ENCODE results near the gene SOX21. TPM values are rescaled to one million over a fixed set of nuclear protein-coding genes. Genes with fewer than 3 reads are reported as not detected.

Gene SOX21
- total RNA-seq, 4 donors from 2014 or later = not detected

- Histone ChIP-seq H3K27ac (no peak overlapping the region), H3K36me3 (no peaks in the 10 kb centered on the region), H3K27me3 (peaks cover 0 to 34% of the 10 kb centered on the region in 2 donors), H3K4me1 (no peaks in the 10 kb centered on the region), H3K9me3 (no peaks in the 10 kb centered on the region), H3K4me3 (no peak overlapping the region)
- WGBS, 2 donors = 86 to 94% methylated on average over 1 of the region's 1 CpG
- TF ChIP-seq EP300 (IDR thresholded peaks at IDR 0.05) = no peak
- no peak for TF ChIP-seq CTCF (IDR thresholded peaks at IDR 0.05)
- TF ChIP-seq POLR2A (IDR thresholded peaks at IDR 0.05) = no peak
- DNase-seq (ENCODE audit: low spot score in 2 of 2) = no peak
Measured at GRCh38 chr13:94696171-94696570, 16.2 kb downstream of the SOX21 start.

- Histone ChIP-seq H3K4me1 (no peaks in the 10 kb centered on the region), H3K27me3 (no peaks in the 10 kb centered on the region), H3K27ac (no peak overlapping the region), H3K4me3 (no peak overlapping the region), H3K9me3 (no peaks in the 10 kb centered on the region), H3K36me3 (no peaks in the 10 kb centered on the region)
- no peak for DNase-seq (ENCODE audit: low spot score in 2 of 2)
- TF ChIP-seq EP300 (IDR thresholded peaks at IDR 0.05) (no peak), POLR2A (IDR thresholded peaks at IDR 0.05) (no peak), CTCF (IDR thresholded peaks at IDR 0.05) (no peak)
- WGBS, 2 donors = 82 to 83% methylated on average over 4 of the region's 4 CpGs
Measured at GRCh38 chr13:94692030-94692429, 20.3 kb downstream of the SOX21 start.

- no peak for DNase-seq (ENCODE audit: low spot score in 2 of 2)
- peaks cover 0 to 5% of the 10 kb centered on the region in 2 donors for H3K27me3 ChIP-seq
- no peak for TF ChIP-seq POLR2A (IDR thresholded peaks at IDR 0.05)
- TF ChIP-seq EP300 (IDR thresholded peaks at IDR 0.05) = no peak
- TF ChIP-seq CTCF (IDR thresholded peaks at IDR 0.05) = no peak
- no peaks in the 10 kb centered on the region for H3K4me1 ChIP-seq
- no peaks in the 10 kb centered on the region for H3K9me3 ChIP-seq
- no peak overlapping the region for H3K27ac ChIP-seq
- H3K36me3 ChIP-seq = no peaks in the 10 kb centered on the region
- WGBS, 2 donors = 57 to 61% methylated on average over 5 of the region's 5 CpGs
- no peak overlapping the region for H3K4me3 ChIP-seq
Measured at GRCh38 chr13:94683409-94683808, 28.9 kb downstream of the SOX21 start.

GRCh38 chr13:94682229-94682628 is 30.1 kb downstream of the SOX21 start:
- H3K27ac ChIP-seq = no peak overlapping the region
- H3K4me1 ChIP-seq = no peaks in the 10 kb centered on the region
- no peak for DNase-seq (ENCODE audit: low spot score in 2 of 2)
- no peaks in the 10 kb centered on the region for H3K36me3 ChIP-seq
- no peaks in the 10 kb centered on the region for H3K9me3 ChIP-seq
- 78 to 84% methylated on average over 2 of the region's 2 CpGs for WGBS, 2 donors
- no peak for TF ChIP-seq POLR2A (IDR thresholded peaks at IDR 0.05)
- no peak for TF ChIP-seq CTCF (IDR thresholded peaks at IDR 0.05)
- TF ChIP-seq EP300 (IDR thresholded peaks at IDR 0.05) = no peak
- peaks cover 0 to 5% of the 10 kb centered on the region in 2 donors for H3K27me3 ChIP-seq
- no peak overlapping the region for H3K4me3 ChIP-seq

GRCh38 chr13:94679614-94680013 is 32.7 kb downstream of the SOX21 start:
- Histone ChIP-seq H3K4me1 (no peaks in the 10 kb centered on the region), H3K4me3 (no peak overlapping the region), H3K36me3 (no peaks in the 10 kb centered on the region), H3K27ac (no peak overlapping the region), H3K27me3 (peaks cover 0 to 15% of the 10 kb centered on the region in 2 donors), H3K9me3 (no peaks in the 10 kb centered on the region)
- DNase-seq (ENCODE audit: low spot score in 2 of 2) = no peak
- TF ChIP-seq POLR2A (IDR thresholded peaks at IDR 0.05) (no peak), EP300 (IDR thresholded peaks at IDR 0.05) (no peak), CTCF (IDR thresholded peaks at IDR 0.05) (no peak)
- 87 to 95% methylated on average over 6 of the region's 6 CpGs for WGBS, 2 donors
